G401.6 (cell line): ENCODE data around the gene CENATAC.
"Not testable (repeated sequence)": the region's sequence is repeated elsewhere in the genome, so short reads cannot be mapped to it uniquely, and the experiment has no call there.

Experiments used
- FAIRE-seq: peaks from 2 replicates; lab custom pipeline; 2012; peaks lifted over from hg19 to GRCh38; lab: Jason Lieb, UNC

Gene CENATAC

DNA sequence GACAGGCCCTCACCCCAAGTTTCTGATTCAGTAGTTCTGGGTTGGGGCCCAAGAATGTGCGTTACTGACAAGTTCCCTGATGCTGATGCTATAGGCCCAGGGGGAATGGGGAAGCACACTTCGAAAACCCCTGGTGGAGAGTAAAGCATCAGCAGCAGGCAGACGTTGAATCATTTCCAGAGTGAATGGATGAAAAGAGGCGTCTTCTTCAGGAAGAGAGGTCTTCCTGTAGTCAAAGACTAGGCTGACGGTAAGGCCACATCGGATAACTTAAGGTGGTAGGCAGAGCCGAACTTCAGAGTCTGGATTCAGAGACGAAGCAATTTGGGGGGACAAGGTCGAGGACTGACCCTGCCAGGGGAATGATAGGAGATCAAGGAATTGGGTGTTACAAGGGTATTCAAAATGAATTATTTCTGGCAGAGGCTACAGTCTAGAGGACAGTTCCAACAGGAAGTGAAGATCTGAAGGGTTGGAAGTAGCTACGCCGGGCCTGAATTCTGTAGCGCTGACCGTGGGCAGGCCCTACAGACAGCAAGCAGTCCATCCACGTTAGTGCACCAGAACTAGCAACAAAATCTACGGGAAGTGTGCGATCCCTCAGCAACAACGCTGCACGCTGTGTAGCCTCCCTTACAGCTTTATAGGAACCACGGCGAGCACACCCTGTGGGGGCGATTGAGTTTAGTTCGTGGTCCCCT is 862 bp upstream of the CENATAC start:
- no peak for FAIRE-seq

DNA sequence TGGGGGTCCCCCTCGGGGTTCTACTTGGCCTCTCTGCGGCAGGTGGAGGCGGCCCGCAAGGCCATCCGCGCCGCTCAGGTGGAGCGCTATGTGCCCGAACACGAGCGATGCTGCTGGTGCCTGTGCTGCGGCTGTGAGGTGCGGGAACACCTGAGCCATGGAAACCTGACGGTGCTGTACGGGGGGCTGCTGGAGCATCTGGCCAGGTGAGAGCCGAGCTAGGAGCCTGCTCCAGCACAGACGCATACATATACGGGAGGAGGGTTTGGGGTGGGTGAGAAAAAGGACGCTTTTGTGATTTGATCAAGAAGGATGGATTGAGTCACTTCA is 415 bp downstream of the CENATAC start:
- no peak for FAIRE-seq

DNA sequence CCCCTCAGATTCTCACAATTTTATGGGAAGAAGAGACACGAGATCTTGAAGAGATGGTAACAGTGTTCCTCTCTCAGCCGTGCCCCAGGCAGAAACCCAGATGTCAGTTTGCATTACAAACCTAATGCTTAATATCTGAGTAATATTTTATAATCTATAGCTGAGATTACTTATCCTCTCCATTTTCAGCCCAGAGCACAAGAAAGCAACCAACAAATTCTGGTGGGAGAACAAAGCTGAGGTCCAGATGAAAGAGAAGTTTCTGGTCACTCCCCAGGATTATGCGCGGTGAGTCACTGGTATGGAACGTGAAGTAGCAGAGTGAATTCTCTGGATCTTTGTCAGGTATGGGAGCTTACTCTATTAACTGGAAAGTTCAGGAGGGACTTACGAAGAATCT is 884 bp downstream of the CENATAC start:
- FAIRE-seq, result peak; percentile 97

DNA sequence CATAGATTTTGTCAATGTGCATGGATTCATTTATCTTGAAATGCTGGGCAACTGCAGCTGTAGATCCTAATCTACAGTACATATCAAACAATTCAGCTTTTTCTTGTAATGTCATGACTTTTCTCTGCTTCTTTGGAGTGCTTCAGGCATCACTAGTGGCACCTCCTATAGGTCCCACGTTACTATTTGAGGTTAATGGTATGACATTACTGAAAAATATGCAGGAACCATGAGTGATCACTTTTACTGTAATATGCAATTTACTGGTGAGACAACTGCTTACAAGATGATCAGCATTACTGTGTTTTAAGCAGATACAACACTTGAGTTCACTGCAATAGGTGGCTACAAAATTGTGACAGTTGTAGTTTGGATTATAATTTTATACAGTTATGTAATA is 3.0 kb downstream of the CENATAC start:
- no peak for FAIRE-seq

DNA sequence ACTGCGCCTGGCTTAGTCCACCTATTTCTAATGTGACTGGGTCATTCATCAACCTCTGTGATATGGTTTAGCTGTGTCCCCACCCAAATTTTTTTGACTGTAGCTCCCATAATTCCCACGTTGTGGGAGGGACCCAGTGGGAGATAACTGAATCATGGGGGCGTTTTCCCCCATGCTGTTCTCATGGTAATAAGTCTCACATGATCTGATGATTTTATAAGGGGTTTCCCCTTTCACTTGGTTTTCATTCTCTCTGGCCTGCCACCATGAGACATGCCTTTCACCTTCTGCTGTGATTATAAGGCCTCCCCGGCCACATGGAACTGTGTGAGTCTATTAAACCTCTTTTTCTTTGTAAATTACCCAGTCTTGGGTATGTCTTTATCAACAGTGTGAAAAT is 8.7 kb downstream of the CENATAC start:
- no peak for FAIRE-seq

DNA sequence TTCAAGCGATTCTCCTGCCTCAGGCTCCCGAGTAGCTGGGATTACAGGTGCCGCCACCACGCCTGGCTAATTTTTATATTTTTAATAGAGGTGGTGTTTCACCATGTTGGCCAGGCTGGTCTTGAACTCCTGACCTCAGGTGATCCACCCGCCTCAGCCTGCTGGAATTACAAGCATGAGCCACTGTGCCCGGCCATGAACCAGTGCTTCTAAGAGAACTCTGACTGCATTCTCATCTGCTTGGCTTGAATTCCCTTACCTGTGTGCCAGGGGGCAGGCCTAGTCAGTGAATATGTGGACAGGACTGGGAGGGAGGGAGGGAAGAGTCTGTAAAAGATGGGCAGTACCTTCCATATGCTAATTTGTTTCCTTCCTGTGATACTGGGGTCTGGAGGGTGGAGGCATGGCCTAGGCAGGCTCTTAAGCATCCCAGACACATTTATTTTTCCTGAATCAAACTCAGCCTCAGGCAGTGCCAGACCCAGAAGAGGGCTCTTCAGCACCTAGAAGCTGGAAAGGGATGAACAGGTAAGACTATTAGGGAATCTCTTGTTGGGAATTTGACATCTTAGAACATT is 13.6 kb downstream of the CENATAC start:
- no peak for FAIRE-seq

DNA sequence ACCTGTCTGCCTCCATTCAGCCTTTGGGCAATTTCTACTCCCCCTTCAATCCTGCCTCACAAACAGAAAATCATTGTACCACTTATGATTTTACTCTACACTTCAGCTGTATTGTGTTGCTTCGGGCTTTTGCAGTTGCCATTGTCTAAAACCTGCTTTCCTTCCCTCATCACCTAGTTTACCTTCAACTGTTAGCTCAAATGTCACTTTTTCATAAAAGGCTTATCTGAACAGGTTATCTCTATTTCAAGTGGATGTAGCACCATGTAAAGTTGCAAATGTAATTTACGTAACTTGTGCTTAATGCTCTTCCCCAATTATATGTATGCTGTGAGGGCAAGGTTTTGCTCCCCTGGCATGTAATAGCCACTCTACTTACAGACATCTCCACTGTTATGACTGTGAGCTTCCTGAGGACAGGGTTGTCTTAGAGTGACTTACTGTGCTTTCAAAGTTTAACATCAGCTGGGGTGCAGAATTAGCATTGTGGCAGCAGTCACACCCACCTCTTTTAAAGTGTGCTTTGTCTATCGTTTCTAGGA is 14.8 kb downstream of the CENATAC start:
- no peak for FAIRE-seq

DNA sequence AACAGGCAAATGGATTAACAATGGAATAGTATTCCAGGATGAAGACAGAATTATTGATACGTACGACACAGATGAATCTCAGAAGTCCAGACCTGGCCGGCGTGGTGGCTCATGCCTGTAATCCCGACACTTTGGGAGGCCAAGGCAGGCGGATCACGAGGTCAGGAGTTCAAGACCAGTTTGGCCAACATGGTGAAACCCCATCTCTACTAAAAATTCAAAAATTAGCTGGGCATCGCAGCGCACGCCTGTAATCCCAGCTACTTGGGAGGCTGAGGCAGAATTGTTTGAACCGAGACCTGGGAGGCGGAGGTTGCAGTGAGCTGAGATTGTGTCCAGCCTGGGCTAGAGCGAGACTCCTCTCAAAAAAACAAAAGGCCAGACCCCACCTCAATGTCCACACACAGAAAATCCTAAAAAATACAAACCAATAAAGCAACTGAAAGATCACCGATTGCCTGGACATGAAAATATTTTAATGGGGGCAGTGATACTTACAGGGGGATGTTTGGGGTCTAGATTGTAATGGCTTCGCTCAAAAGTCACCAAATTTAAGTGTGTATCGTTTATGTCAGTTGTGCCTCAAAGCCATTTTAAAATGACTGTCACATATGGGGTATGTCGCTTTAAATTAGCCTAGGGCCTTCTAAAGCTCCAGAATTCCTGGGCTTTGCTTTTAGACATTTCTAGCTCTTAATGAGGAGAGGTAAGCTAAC is 16.4 kb downstream of the CENATAC start:
- FAIRE-seq, result no peak

DNA sequence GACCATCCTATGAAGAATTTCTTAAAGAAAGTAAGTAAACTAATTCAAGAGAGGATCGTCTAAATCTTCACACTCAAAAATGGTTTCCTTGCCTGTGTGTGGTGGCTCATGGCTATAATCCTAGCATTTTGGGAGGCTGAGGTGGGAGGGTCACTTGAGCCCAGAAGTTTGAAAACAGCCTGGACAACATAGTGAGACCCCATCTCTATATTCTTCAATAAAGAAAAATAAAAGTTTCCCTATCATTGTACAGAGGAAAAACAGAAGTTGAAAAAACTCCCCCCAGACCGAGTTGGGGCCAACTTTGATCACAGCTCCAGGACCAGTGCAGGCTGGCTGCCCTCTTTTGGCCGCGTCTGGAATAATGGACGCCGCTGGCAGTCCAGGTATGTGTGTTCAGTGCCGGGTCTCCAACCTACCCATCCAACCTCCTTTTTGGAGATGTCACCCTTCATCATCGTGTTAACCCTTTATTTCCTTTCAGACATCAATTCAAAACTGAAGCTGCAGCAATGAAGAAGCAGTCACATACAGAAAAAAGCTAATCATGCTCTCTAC is 17.2 kb downstream of the CENATAC start:
- FAIRE-seq, result no peak

DNA sequence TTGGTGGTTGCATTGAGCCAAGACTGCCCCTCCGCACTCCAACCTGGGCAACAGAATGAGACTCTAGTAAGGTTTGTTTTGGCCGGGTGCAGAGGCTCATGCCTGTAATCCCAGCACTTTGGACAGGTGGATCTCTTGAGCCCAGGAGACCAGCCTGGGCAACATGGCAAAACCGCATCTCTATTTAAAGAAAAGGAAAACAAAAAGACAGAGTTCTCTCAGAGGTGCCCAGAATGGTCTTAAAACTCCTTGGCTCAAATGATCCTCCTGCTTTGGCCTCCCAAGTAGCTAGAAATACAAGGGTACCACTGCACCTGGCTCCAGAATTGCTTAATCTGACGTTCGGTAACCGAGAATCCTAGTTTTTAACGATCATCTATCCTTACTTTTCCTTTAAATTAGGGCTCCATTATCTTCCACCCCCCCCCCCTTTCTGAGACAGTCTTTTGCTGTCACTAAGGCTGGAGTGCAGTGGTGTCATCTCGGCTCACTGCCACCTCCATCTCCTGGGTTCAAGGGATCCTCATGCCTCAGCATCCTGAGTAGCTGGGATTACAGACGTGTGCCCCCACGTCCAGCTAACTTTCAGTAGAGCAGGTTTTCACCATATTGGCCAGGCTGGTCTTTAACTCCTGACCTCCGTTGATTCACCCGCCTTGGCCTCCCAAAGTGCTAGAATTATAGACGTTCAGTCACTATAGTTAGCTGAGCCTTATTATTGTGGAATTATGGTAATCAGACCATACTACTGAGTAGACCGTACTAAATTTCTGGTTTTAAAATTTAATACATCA is 18.5 kb downstream of the CENATAC start:
- FAIRE-seq, result no peak

DNA sequence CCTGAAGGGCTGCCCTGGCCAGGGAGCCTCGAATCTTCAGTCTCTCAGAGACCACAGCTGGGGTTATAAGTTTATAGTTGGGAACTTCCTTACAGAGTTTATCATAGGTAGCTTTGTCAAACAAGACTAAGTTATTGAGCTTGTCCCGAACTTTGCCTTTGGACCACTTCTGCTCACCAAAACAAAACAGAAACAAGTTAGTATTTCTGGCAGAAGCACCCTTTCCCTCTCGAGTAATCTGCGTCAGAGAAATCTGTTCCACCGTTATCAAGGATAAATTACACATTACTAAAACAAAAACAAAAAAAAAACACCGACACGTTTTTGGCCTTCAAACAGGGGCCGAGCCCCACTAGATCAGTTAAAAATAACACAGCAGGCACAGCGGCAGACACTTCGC is 19.4 kb downstream of the CENATAC start:
- not testable (repeated sequence) for FAIRE-seq

DNA sequence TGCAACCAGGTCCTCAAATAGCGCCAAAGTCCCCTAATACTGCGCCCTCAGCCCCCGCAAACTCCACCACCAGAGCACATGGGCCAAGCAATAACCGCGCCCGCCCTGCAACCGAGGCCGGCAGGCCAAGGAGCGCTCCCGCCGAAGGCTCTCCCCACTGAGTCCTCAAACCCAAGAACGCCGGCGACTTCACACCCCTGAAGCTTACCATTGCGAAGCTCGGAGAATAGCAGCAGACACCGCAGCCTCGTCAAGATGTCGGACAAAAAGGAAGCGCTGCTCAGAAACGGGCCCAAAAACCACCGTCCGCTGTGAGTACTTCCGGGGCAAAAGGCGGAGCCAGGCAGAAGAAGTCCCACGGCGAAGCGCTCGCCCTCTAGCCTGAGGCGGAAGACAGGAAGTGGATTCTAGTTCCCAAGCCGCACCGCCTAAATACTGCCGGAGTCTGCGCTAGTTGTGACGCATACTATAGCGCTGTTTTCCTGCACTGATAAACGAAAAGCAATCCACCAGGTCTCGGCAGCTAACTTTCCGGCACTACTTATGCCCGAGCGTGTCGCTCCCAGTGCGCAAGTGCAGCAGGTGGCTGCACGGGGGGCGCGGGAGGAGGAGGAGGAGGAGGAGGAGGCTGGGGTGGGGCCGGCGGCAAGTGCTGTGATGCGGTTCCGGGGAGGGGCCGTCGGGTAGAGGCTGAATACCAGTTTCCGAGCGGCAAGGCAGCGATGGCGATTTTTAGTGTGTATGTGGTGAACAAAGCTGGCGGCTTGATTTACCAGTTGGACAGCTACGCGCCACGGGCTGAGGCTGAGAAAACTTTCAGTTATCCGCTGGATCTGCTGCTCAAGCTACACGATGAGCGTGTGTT is 20.4 kb downstream of the CENATAC start, which contains the start of the genes RPS25 and TRAPPC4:
TSS of gene RPS25 (minus strand) at position 270 of the 865 bp plus-strand sequence. CDS start at position 211, 59 bp downstream.
TSS of gene TRAPPC4 (plus strand) at position 693 of the 865 bp plus-strand sequence. CDS start at position 723, 30 bp downstream.
- FAIRE-seq, result peak; percentile 91

DNA sequence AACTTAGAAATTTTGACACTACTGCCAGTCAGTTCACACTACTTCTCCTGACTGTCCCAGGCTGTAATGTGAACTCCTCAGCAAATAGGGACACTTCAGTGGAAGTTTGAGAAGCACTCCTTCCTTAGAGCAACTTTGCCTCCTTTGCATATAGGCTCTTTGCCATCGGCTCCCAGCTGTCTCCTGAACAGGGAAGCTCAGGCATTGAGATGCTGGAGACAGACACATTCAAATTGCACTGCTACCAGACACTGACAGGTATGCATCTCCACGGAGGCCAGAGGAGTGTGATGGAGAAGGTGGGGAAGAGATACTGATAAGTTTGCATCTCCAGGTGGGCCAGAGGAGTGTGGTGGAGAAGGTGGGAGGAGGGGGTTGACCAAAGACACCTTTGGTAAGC is 22.1 kb downstream of the CENATAC start:
- no peak for FAIRE-seq

DNA sequence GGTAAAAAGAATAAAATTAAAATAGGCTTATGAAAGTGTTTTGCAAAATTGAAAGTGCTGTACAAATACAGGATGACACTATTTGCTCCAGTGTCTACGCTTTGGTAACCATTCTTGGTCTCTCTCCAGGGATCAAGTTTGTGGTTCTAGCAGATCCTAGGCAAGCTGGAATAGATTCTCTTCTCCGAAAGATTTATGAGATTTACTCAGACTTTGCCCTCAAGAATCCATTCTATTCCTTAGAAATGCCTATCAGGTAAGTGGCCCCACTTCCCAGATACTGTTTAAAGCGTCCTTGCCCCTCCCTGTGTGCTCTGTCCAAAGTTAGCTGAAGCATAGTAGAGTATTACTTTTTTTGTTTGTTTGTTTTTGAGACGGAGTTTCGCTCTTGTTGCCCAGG is 23.7 kb downstream of the CENATAC start:
- no peak for FAIRE-seq

DNA sequence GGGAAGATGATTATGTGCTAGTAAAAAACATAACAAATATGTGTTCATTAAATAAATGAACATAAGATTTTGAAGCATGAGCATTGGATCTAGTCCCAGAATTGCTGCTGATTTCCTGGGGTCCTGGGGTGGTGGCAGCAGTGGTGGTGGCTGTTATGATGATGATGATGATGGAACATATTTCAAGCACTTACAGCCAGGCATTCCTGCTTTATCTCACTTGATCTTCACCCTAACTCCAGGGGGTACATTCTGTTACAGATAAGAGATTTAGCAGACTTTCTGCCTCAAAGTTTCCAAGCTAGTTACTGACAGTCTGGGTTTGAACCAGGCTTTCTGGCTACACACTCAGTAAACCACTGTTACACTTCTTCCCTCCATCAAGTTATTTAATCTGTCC is 25.8 kb downstream of the CENATAC start:
- FAIRE-seq, result no peak

DNA sequence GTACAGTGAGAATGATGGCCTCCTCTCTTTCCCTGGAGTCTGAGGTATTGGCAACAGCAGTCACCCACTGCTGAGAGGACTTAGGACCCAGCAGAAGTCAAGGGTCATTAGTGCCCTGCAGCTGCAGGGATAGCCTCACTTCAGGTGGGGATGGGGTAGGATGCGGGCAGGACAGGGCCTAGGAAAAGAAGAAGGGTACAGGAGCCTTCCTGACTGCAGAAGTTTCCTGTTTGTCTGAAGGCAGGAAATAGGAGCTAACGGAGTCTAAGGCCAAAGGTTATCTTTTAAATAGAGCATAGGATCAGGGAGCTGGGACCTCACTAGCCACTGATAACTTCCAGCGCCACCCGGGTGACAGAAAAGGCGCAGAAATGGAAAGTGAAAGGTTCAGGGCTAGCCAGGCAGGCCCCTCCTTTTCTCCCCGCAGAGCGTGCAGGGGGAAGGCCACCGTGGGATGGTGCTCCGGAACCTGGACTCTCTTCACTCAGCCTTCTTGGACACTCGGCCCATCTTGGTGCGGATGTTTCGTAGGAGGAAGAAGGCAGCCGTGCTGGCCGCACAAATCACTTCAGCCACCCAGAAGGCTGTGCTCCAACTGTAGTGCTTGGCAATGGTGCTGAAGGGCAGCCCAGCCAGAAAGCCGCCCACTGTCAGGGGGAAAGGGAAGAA is 26.6 kb downstream of the CENATAC start:
- FAIRE-seq, result no peak

DNA sequence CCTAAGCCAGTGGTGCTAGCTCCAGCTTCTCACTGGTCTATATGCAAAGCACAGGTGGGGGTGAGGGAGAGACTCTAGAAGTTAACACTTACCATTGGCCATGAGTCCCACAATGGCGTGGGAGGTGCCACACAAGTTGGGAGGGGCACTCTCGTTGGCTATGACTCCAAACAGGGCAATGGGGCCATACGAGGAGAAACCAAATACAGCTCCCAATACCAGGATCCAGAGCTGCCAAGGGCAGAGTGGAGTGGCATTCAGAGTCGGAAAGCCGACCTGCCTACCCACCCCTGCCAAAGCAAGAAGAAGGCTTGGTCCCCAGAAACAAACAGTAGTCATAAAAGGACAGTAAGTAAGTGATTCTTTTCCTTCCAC is 27.1 kb downstream of the CENATAC start:
- FAIRE-seq, result no peak

DNA sequence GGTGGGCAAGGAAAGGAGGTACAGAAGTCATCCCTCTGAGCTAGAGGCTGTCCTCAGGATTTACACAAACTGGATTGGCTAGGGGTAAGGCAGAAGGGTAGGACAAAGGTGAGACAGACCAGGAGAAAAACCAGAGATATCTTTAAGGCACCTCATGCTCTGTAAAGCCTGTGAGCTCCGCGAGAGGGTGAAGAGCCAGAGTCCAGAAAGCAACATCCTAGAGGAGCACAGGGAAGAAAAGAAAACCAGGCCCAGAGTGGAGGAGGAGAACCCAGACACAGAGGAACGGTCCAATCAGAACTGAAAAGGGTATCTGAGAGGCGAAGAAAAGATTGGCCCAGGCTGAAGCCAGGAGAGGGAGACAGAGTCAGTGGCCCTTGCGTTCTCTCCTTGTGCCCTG is 27.6 kb downstream of the CENATAC start:
- FAIRE-seq, result no peak

DNA sequence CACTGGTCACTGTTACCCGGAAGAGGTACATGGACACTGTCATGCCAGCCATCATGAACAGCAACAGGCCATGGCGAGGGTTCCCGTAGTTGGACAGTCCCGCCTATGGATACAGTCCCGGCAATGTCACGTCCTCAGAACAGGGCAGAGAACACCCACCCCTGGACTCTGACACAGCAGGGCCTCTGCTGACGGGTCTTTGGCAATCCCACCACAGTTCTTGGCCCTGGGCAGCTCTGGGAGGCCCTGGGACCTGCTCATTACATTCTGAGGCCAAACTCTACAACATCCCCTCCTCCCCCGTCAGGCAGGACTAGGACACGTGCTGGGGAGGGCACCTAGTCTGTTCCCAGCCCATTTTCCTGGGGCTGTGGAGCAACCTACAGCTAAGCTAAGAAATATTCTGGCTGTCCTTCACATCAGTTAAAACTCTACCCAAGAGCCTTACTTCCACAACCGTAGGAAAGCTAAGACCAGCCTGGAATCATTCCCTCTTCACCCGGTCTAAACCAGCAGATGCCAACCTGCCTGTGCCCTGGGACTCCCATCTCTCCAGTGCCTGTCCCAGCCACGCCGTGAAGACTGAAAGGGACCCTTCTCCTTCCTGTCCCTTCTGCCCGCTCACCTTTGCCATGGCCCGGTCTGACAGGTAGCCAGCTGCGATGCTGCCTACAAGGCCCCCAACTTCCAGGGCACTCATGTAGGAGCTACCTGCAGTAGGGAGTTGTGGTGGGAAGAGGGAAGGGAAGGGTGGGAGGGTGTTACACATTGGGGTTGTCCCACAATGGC is 28.2 kb downstream of the CENATAC start:
- FAIRE-seq, result no peak

DNA sequence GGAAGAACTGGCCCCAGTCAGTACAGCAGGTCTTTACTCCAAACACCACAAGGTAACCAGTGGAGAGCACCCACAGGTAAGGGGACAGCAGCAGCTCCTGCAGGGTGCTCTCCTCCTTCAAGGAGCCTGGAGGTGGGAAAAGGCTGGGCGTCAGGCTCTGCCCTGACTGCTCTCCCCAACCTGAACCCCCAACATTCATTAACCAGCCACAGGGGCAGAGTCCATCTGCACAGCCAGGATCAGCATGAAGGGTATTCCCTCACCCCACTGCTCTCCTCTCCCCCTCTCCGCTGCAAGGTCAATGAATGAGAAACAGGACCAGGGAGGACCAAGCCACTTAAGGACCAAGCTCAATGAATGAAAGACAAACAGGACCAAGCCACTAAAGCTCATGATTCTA is 29.0 kb downstream of the CENATAC start:
- FAIRE-seq, result no peak
